Activated naive CD8-positive, alpha-beta T cell treated with anti-CD3 and anti-CD28 coated beads for 36 hours (primary cell): ENCODE measurements around the gene LCN15. TPM values are rescaled to one million over a fixed set of nuclear protein-coding genes. Genes with fewer than 3 reads are reported as not detected.
A peak's percentile ranks its signal among the peaks of the same experiment; 100 is the strongest.
"Not testable (repeated sequence)": the region's sequence is repeated elsewhere in the genome, so short reads cannot be mapped to it uniquely, and the experiment has no call there.

Experiments used
- DNase-seq: peaks from one replicate; pipeline ENCODE4 v3.0.0; 2021
- H3K27ac Mint-ChIP-seq: one replicate; pipeline ENCODE4 v1.8.0; 2022; ENCODE audit warnings: mild to moderate bottlenecking, moderate library complexity, mixed read lengths
- H3K27me3 Mint-ChIP-seq: one replicate; pipeline ENCODE4 v1.8.0; 2022; ENCODE audit warnings: mild to moderate bottlenecking, mixed read lengths
- H3K36me3 Mint-ChIP-seq: one replicate; pipeline ENCODE4 v1.8.0; 2021; ENCODE audit warnings: mild to moderate bottlenecking, mixed read lengths
- H3K4me1 Mint-ChIP-seq: one replicate; pipeline ENCODE4 v1.8.0; 2021; ENCODE audit warnings: mixed read lengths
- H3K4me3 Mint-ChIP-seq: one replicate; pipeline ENCODE4 v1.8.0; 2022; ENCODE audit warnings: mild to moderate bottlenecking, moderate library complexity, mixed read lengths
- H3K9me3 Mint-ChIP-seq: one replicate; pipeline ENCODE4 v1.8.0; 2022; ENCODE audit warnings: mixed read lengths
- total RNA-seq, 2 experiments: library from RNA; stranded (reverse); gene quantifications; one replicate each; pipeline ENCODE4 v1.2.3, GENCODE V29; 2021

LCN15 gene
- total RNA-seq, 2 experiments from 2014 or later: not detected

DNA sequence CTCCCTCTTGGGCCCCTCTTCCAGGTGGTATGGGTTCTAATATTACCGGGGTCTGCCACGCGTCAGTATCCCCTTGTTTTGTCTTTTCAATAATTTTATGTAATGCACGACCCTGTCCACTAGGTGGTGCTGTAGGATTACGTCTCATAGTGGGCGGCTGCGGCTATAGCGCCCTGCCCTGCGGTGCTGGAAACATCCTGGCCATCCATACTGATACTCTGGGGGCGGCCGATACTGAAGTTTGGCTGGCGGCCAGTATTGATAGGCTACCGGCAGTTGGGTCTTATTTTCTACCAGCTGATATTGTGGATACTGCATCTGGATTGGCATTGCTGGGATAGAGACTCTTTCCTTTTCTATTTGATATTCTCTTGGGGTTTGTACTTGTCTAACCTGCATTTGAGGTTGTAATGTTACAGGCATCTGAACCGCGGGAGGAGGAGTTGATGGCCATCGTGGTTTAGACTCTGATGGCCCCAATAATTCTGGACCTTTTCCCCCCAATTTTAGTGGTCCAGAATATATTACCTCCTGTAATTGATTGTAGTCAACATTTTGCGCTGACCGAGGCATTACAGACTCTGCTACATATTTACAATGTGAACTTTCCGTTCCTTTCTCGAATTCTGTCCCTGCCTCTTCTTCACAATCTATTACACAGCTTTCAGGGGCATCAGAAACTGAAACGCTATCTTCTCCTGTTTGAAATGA is 23.5 kb upstream of the LCN15 start:
- Mint-ChIP-seq H3K9me3 (no peaks in the 10 kb centered on the region), H3K4me1 (peaks cover 24% of the 10 kb centered on the region), H3K27me3 (peaks cover 6% of the 10 kb centered on the region), H3K4me3 (no peak overlapping the region), H3K36me3 (no peaks in the 10 kb centered on the region), H3K27ac (no peak overlapping the region)
- DNase-seq: peak; percentile 79

DNA sequence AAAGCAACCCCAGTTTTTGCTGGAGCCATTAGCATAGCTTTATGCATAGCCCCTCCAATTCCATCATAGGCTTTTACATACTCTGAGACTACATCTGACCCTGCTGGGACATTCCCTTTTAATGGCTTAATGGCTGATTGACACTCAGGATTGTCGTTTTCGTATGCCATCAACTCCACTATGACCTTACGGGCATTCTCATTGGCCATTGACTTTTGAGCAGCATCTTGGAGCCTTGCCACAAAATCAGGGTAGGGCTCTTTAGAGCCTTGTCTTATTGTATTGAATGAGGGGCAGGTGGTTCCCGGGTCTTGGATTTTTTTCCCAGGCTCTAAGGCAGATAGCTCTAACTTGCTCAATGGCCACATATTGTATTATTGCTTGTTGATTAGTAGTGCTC is 22.7 kb upstream of the LCN15 start:
- H3K27me3 Mint-ChIP-seq, H3K27ac Mint-ChIP-seq, H3K36me3 Mint-ChIP-seq, DNase-seq, H3K9me3 Mint-ChIP-seq, H3K4me3 Mint-ChIP-seq: not testable (repeated sequence)
- peaks cover 20% of the 10 kb centered on the region for H3K4me1 Mint-ChIP-seq

DNA sequence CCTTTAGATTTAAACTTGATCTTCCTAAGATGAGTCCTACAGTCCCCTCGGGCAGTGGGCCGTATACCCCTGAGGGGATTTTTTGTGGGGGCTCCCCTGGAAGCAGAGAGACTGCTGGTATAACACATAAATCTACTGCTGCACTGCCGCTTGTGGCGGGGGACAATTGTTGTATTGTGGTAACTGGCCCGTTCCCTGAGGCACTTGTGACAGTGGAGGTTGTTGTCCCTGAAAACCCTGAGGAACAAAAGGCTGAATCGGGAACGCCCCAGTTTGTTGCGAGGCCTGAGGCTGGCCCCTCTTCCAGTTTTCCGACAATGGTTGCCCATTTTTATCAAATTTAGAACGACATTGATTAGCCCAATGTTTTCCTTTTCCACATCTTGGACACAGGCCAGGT is 22.1 kb upstream of the LCN15 start:
- Mint-ChIP-seq H3K4me3 (no peak overlapping the region), H3K9me3 (no peaks in the 10 kb centered on the region), H3K4me1 (peaks cover 18% of the 10 kb centered on the region), H3K27me3 (peaks cover 6% of the 10 kb centered on the region), H3K36me3 (no peaks in the 10 kb centered on the region), H3K27ac (no peak overlapping the region)
- DNase-seq: no peak

DNA sequence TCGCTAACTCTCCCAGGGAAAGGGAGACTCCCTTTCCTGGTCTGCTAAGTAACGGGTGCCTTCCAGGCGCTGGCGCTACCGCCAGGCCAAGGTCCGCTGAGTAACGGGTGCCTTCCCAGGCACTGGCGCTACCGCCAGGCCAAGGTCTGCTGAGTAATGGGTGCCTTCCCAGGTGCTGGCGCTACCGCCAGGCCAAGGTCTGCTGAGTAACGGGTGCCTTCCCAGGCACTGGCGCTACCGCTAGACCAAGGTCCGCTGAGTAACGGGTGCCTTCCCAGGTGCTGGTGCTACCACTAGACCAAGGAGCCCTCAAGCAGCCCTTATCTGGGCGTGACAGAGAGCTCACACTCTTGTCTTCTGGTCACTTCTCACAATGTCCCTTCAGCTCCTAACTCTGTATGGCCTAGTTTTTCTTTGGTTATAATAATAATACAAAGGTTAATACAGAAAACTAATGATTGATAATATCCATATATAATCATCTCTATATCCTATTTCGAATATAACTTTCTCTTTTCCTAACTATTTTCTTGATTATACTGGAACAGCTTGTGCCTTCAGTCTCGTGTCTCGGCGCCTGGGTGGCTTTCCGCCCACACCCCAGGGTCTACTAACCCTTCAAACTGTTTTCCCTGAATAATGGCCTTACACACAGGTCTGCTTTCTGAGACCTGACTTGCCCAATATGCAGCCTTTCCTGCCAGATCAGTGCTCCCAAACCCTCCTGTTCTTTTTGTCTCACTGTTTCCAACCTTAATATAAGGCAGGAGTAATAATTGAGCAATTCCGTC is 21.4 kb upstream of the LCN15 start:
- H3K27me3 Mint-ChIP-seq, H3K27ac Mint-ChIP-seq, H3K36me3 Mint-ChIP-seq, H3K4me3 Mint-ChIP-seq, H3K9me3 Mint-ChIP-seq, DNase-seq: not testable (repeated sequence)
- peaks cover 18% of the 10 kb centered on the region for H3K4me1 Mint-ChIP-seq

DNA sequence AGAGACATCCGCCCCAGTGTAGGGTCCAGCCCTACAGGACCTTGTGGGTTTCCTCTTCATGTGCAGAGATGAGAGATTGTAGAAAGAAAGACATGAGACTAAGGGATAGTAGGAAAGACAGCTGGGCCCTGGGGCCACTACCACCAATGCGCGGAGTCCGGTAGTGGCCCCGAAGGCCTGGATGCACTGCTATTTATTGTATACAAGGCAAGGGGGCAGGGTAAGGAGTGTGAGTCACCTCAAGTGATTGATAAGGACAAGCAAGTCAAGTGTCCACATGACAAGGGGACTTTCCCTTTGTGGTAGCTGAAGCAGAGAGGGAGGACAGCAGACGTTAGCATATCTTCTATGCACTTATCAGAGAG is 20.7 kb upstream of the LCN15 start:
- Mint-ChIP-seq H3K4me1 (peaks cover 15% of the 10 kb centered on the region), H3K36me3 (no peaks in the 10 kb centered on the region), H3K27me3 (peaks cover 6% of the 10 kb centered on the region), H3K4me3 (no peak overlapping the region), H3K9me3 (no peaks in the 10 kb centered on the region), H3K27ac (no peak overlapping the region)
- DNase-seq: no peak

DNA sequence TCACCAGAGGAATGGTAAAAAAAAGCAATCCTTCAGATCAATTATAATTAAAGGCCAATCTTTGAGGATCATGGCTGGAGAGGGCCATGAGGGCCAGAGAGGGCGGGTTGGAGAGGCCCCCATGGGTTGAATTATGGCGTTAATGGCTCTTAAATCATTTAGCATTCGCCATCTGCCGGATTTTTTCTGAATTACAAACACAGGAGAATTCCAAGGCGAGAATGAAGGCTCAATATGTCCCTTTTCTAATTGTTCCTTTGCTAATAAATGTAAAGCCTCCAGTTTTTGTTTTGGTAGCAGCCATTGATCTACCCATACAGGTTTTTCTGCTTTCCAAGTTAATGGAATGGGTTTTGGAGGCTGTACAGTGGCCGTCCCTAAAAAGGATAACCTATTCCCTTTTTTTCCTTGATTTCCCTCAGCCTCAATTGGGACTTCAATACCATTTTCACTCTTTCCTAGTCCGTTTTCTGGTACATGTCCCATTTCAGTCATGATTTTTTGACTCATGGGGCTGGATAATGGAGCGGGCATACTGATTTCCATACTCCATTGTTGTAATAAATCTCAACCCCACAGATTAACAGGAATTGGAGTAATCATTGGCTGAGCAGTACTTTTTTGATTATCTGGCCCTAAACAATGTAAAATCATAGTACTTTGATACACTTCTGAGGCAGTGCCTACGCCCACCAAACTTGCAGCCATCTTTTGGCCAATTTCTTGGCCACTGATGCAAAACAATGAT is 20.1 kb upstream of the LCN15 start:
- Mint-ChIP-seq H3K36me3 (no peaks in the 10 kb centered on the region), H3K9me3 (no peaks in the 10 kb centered on the region), H3K4me3 (no peak overlapping the region), H3K27me3 (peaks cover 6% of the 10 kb centered on the region), H3K27ac (no peak overlapping the region), H3K4me1 (peaks cover 15% of the 10 kb centered on the region)
- no peak for DNase-seq

DNA sequence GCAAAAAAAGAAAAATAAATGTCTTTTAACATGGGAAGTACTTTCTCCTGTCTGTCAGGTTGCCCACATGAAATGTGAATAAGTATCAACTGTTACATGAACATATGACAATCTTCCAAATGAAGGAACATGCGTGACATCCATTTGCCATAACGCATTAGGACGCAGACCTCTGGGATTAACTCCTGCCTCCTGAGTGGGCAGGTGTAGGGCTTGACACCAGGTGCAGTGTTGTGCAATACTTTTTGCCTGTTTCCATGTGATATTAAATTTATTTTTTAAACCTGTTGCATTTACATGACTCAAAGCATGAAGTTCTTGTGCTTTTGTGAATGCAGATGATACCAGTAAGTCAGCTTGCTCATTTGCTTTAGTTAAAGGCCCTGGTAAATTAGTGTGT is 18.1 kb upstream of the LCN15 start:
- no peak for DNase-seq
- no peaks in the 10 kb centered on the region for H3K36me3 Mint-ChIP-seq
- H3K27me3 Mint-ChIP-seq: peaks cover 16% of the 10 kb centered on the region
- no peaks in the 10 kb centered on the region for H3K9me3 Mint-ChIP-seq
- H3K4me1 Mint-ChIP-seq: peaks cover 4% of the 10 kb centered on the region
- H3K27ac Mint-ChIP-seq: no peak overlapping the region
- no peak overlapping the region for H3K4me3 Mint-ChIP-seq

DNA sequence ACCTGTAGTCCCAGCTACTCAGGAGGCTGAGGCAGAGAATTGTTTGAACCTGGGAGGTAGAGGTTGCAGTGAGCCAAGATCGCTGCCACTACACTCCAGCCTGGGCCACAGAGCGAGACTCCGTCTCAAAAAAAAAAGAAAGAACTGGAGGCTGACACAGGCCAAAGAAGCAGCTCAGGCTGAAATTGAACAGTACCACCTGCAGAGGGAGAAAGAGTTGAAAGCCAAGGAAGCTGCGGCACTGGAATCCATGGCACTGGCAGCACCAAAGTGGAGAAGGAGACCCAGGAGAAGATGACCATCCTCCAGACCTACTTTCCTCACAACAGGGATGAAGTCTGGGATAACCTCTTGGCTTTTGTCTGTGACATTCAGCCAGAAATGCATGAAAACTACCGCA is 15.5 kb upstream of the LCN15 start:
- peaks cover 2% of the 10 kb centered on the region for H3K4me1 Mint-ChIP-seq
- H3K9me3 Mint-ChIP-seq: no peaks in the 10 kb centered on the region
- no peak for DNase-seq
- peaks cover 12% of the 10 kb centered on the region for H3K27me3 Mint-ChIP-seq
- H3K27ac Mint-ChIP-seq: no peak overlapping the region
- no peak overlapping the region for H3K4me3 Mint-ChIP-seq
- H3K36me3 Mint-ChIP-seq: no peaks in the 10 kb centered on the region

DNA sequence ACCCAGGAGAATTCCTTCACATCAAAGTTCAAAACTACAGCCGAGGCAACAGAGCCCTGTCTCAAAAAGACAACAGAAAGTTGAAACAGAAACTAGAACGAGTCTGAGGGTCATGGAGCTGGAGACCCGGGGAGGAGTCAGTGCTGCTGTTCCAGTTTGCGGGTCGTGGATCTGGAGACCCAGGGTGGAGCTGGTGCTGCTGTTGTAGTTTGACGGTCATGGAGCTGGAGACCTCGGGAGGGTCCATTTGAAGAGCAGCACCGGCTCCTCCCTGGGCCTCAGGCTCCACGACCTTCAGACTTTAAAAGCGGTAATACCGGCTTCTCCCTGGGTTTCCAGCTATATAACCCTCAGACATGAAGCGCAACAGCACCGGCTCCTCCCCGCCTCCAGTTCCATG is 13.0 kb upstream of the LCN15 start:
- Mint-ChIP-seq H3K9me3 (peaks cover 8% of the 10 kb centered on the region), H3K4me1 (peaks cover 2% of the 10 kb centered on the region), H3K36me3 (no peaks in the 10 kb centered on the region), H3K4me3 (no peak overlapping the region), H3K27ac (no peak overlapping the region), H3K27me3 (peaks cover 11% of the 10 kb centered on the region)
- no peak for DNase-seq

DNA sequence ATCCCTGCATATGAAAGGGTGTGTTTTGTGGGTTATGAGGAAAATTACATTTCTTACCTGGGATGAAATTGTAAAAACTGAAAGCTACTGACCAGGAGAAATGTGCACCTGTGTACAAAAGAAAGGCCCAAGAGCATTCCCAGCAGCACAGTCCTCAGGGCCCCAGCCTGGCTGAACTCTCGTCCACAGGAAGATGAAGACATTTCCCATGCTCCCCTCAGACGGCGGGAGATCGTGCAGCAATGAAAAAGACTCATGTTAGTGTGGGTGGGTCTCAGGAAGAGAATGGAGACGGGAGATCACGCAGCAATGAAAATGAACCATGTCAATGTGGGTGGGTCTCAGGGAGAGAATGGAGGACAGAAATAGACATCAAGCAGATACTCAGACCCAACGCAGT is 12.6 kb upstream of the LCN15 start:
- Mint-ChIP-seq H3K36me3 (no peaks in the 10 kb centered on the region), H3K27ac (no peak overlapping the region), H3K9me3 (peaks cover 8% of the 10 kb centered on the region), H3K4me3 (no peak overlapping the region), H3K27me3 (peaks cover 11% of the 10 kb centered on the region), H3K4me1 (peaks cover 2% of the 10 kb centered on the region)
- DNase-seq: no peak

DNA sequence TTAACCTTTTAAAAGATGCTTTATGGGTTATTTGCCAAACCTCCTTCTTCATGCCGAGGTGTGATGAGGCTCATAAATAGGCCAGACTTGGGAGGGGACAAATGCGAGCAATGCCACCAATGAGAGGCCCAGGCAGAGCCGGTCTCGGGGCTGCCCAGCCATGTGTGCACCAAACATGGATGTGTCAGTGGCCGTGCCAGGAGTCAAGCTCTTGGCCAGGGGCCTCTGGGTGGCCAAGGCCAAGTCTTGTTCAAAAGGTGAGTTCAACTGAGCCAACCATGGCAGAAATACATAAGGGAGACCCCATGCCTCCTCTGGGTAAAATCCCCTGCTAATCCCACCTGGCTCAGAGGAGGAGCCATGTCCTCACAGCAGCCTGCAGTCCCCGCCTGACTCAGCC is 10.9 kb upstream of the LCN15 start:
- peaks cover 21% of the 10 kb centered on the region for H3K27me3 Mint-ChIP-seq
- H3K4me3 Mint-ChIP-seq: no peak overlapping the region
- H3K9me3 Mint-ChIP-seq: peaks cover 8% of the 10 kb centered on the region
- no peak overlapping the region for H3K27ac Mint-ChIP-seq
- no peaks in the 10 kb centered on the region for H3K36me3 Mint-ChIP-seq
- H3K4me1 Mint-ChIP-seq: peaks cover 2% of the 10 kb centered on the region
- DNase-seq: no peak

DNA sequence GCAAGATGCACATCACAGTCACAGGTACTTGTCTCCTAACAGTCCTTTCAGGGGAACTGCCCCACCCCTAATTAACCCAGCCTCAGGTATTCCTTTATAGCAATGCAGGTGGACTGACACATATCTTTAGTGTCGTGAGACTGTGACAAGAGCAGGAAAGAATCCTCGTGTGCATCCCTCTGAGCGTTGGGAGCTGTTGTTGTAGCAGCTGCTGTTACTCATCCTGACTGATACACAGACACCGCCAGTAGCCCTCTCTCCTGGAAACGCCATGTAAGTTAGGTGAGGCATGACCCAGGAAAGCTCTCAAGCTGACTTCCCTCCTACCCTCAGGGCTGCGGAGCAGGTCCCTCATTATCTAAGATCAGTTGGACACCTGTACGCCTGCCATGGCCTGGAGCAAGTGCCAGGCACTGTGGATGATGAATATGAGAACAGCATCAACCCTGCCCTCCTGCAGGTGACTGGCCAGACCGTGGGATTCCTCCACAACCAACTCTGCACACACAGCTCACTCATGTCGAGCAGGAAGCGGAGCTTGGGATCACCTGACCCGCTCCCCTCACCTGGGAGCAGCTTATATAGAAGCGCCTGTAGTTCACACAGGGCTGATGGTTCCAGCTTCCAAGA is 10.2 kb upstream of the LCN15 start:
- no peak overlapping the region for H3K27ac Mint-ChIP-seq
- no peak for DNase-seq
- no peaks in the 10 kb centered on the region for H3K36me3 Mint-ChIP-seq
- peaks cover 8% of the 10 kb centered on the region for H3K9me3 Mint-ChIP-seq
- H3K4me3 Mint-ChIP-seq: no peak overlapping the region
- H3K4me1 Mint-ChIP-seq: peaks cover 5% of the 10 kb centered on the region
- H3K27me3 Mint-ChIP-seq: peaks cover 27% of the 10 kb centered on the region

DNA sequence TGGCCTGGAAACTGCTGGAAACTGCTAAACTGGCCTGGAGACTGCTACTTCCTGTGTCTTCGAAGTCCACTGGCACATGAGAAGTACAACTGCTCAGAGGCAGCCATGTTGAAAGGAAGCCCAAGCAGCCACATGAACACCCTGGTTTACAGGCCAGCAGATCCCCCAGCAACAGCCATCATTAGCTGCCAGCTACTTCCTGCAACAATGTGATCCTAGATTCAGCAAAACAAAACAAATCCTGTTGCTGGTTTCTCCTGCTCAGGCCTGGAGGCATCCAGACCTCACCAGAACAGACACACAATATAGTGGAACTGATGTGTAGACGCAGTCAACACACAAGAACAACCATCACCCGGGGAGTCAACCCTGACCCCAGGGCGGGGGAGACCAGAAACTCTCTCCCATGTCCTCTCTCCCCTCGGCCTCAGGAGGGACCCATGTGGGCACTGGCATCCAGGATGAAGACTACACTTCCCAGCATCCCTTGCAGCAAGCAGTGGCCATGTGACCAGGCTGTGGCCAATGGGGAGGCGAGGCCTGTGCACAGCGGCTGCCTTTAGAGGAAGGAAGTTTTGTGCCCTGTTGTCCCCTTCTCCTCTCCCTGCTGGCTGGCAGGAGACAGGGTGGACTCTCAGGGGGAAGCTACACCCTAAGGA is 9.2 kb upstream of the LCN15 start:
- Mint-ChIP-seq H3K4me3 (no peak overlapping the region), H3K4me1 (peaks cover 5% of the 10 kb centered on the region), H3K27ac (no peak overlapping the region), H3K27me3 (peaks cover 27% of the 10 kb centered on the region), H3K9me3 (peaks cover 8% of the 10 kb centered on the region), H3K36me3 (no peaks in the 10 kb centered on the region)
- peak; percentile 37 for DNase-seq

DNA sequence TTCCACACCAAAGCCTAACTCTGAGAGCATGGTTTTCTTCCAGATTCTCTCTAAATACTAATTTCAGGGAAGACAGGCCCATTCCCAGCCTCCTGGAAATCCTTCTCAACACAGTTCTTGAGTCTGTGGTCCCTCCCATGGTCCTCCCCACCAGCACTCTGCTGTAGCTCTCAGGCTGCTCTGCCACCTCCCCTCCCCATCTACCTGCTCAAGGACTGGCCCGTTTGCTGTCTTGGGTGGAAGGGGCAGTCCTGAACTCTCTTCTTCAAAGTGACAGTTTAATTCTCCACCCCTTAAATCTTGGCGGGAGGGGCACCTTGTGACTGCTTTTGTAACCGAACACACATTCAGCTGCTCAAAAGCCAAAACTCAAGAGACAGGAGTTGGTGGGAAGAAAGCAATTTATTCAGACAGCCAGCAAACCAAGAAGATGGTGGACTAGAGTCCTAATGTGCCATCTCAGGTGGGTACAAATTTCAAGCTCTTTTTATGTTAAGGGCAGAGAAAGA is 7.6 kb upstream of the LCN15 start:
- no peak for DNase-seq
- Mint-ChIP-seq H3K27ac (no peak overlapping the region), H3K36me3 (no peaks in the 10 kb centered on the region), H3K4me3 (no peak overlapping the region), H3K9me3 (peaks cover 8% of the 10 kb centered on the region), H3K27me3 (peaks cover 34% of the 10 kb centered on the region), H3K4me1 (peaks cover 8% of the 10 kb centered on the region)
